Measurements from ENCODE around the gene PRKD3.

Gene PRKD3

GRCh38 chr2:37276291-37276690 lies 48.3 kb downstream of the PRKD3 start:
- no peak overlapping the region for H3K4me3 ChIP-seq (ENCODE audit: low read depth, low read length)
- H3K4me1 ChIP-seq (ENCODE audit: control insufficient read depth, insufficient read depth, low read length), result peaks cover 6% of the 10 kb centered on the region
- H3K9me3 ChIP-seq (ENCODE audit: control insufficient read depth, insufficient read depth, low read length), result no peaks in the 10 kb centered on the region
- no peak overlapping the region for H3K9ac ChIP-seq (ENCODE audit: low read depth, low read length)
- H3K36me3 ChIP-seq (ENCODE audit: control insufficient read depth, insufficient read depth, low read length), result no peaks in the 10 kb centered on the region
- H3K27me3 ChIP-seq (ENCODE audit: control insufficient read depth, insufficient read depth, low read length), result no peaks in the 10 kb centered on the region

Data from iPS-15b (cell line).